GM12891 (cell line): ENCODE data around the gene SPATA22.

Experiments used
- PAX5 ChIP-seq: IDR thresholded peaks from 2 replicates; pipeline ENCODE4 v1.6.1; 2011; ENCODE audit warnings: low read length, moderate library complexity, mild to moderate bottlenecking; ENCODE audit not compliant: insufficient read depth, severe bottlenecking
- POLR2A ChIP-seq: IDR thresholded peaks from 2 replicates; pipeline ENCODE4 v1.6.1; 2011; ENCODE audit warnings: low read depth, low read length, control low read depth
- POLR2AphosphoS5 ChIP-seq: IDR thresholded peaks from 2 replicates; pipeline ENCODE4 v1.6.1; 2011; ENCODE audit warnings: low read depth, low read length, control low read depth
- POU2F2 ChIP-seq: IDR thresholded peaks from 2 replicates; pipeline ENCODE4 v1.6.1; 2011; ENCODE audit warnings: low read depth, mild to moderate bottlenecking, control low read depth, low read length, moderate library complexity
- SPI1 ChIP-seq: IDR thresholded peaks from 2 replicates; pipeline ENCODE4 v1.6.1; 2011; ENCODE audit warnings: low read depth, low read length, control low read depth
- TAF1 ChIP-seq: IDR thresholded peaks from 2 replicates; pipeline ENCODE4 v1.6.1; 2011; ENCODE audit warnings: low read depth, low read length, control low read depth

- TF ChIP-seq POLR2A (no peak), POLR2AphosphoS5 (no peak), PAX5 (no peak), TAF1 (no peak), SPI1 (no peak), POU2F2 (no peak)
These were observed 518 bp upstream of the SPATA22 start for GRCh38 chr17:3472137-3472536.
